Mucosa of descending colon (tissue), 3 donors: ENCODE measurements around the gene MAGI2. TPM values are rescaled to one million over a fixed set of nuclear protein-coding genes. Genes with fewer than 3 reads are reported as not detected.

Experiments used
- ATAC-seq: fragments of 200-7000 bp; cut with Tn5 transposase; one replicate; pipeline ENCODE4 v1.9.1; 2020; ENCODE audit warnings: mild to moderate bottlenecking, moderate library complexity
- DNase-seq, 3 donors: peaks; one replicate each; pipeline ENCODE4 v3.0.0-alpha.2; 2020
- H3K36me3 ChIP-seq: fragments of 200-600 bp; one replicate; pipeline ENCODE4 v1.8.0; 2021; ENCODE audit warnings: low read depth, mild to moderate bottlenecking
- H3K4me1 ChIP-seq: fragments of 200-600 bp; one replicate; pipeline ENCODE4 v1.8.0; 2021; ENCODE audit warnings: low read depth, mild to moderate bottlenecking
- H3K4me3 ChIP-seq: fragments of 200-600 bp; one replicate; pipeline ENCODE4 v1.8.0; 2021; ENCODE audit warnings: mild to moderate bottlenecking
- H3K9me3 ChIP-seq: fragments of 200-600 bp; one replicate; pipeline ENCODE4 v1.8.0; 2021; ENCODE audit warnings: mild to moderate bottlenecking
- CTCF ChIP-seq: fragments of 200-600 bp; IDR thresholded peaks from one replicate; pipeline ENCODE4 v1.8.0; 2022; ENCODE audit warnings: antibody characterized with exemption, mild to moderate bottlenecking
- intact Hi-C, 2 donors: fragments of 100-400 bp; cut with DNase I in 1 of 2; cut with micrococcal nuclease in 1 of 2; formaldehyde crosslinking; loops; one replicate each; pipeline versions ENCODE4 v1.11.0 to v1.11.1; 2022; cut with DNase I, micrococcal nuclease
- total RNA-seq, 3 donors: library from RNA; stranded (reverse); fragmentation: NEBNext Ultra II Directional in 2 of 3; extraction: Animal tissue kit (Norgen Biotek cat#: 25700) in 2 of 3; gene quantifications; one replicate each; pipeline versions ENCODE4 v1.2.1 to v1.2.4, GENCODE V29; 2021 to 2023
- donor health status: DM: no; HTN: no; CAD: no; lungs with moderate emphysema.
- donor health status: DM: no; HTN: no; CAD: no.
- donor health status: DM: no; HTN: yes; CAD: no.

MAGI2 gene
- total RNA-seq, 3 donors from 2014 or later, result 1.9 to 14.5 (median 2.7) TPM

- Histone ChIP-seq H3K4me3 (no peak overlapping the region), H3K4me1 (no peaks in the 10 kb centered on the region), H3K36me3 (no peaks in the 10 kb centered on the region), H3K9me3 (no peaks in the 10 kb centered on the region)
- TF ChIP-seq CTCF, result no peak
- DNase-seq (no peak), ATAC-seq (no peak)
- intact Hi-C loops, result no loop called here
Measured at GRCh38 chr7:78634093-78634492, 819.4 kb downstream of the MAGI2 start.

GRCh38 chr7:78620920-78621319 is 832.5 kb downstream of the MAGI2 start:
- H3K9me3 ChIP-seq, result no peaks in the 10 kb centered on the region
- intact Hi-C loops, result no loop called here
- DNase-seq (peak in 1 of 3 donors; percentile 4), ATAC-seq (no peak)
- H3K36me3 ChIP-seq, result no peaks in the 10 kb centered on the region
- H3K4me3 ChIP-seq, result no peak overlapping the region
- no peaks in the 10 kb centered on the region for H3K4me1 ChIP-seq
- TF ChIP-seq CTCF, result no peak

- H3K4me3 ChIP-seq, result no peak overlapping the region
- no peak for TF ChIP-seq CTCF
- intact Hi-C loops, result no loop called here
- no peaks in the 10 kb centered on the region for H3K9me3 ChIP-seq
- H3K36me3 ChIP-seq, result no peaks in the 10 kb centered on the region
- no peak for ATAC-seq
- no peaks in the 10 kb centered on the region for H3K4me1 ChIP-seq
- DNase-seq, result no peak
Measured at GRCh38 chr7:78616539-78616938, 836.9 kb downstream of the MAGI2 start.

- no peak for DNase-seq
- H3K36me3 ChIP-seq, result no peaks in the 10 kb centered on the region
- no peaks in the 10 kb centered on the region for H3K9me3 ChIP-seq
- no peaks in the 10 kb centered on the region for H3K4me1 ChIP-seq
- intact Hi-C loops, result no loop called here
- ATAC-seq, result no peak
- TF ChIP-seq CTCF, result no peak
- H3K4me3 ChIP-seq, result no peak overlapping the region
Measured at GRCh38 chr7:78609281-78609680, 844.2 kb downstream of the MAGI2 start.

- H3K4me1 ChIP-seq, result no peaks in the 10 kb centered on the region
- no peak for TF ChIP-seq CTCF
- DNase-seq, result no peak
- no peak for ATAC-seq
- intact Hi-C loops, result no loop called here
- H3K36me3 ChIP-seq, result no peaks in the 10 kb centered on the region
- no peak overlapping the region for H3K4me3 ChIP-seq
- H3K9me3 ChIP-seq, result no peaks in the 10 kb centered on the region
Measured at GRCh38 chr7:78607099-78607498, 846.4 kb downstream of the MAGI2 start.

GRCh38 chr7:78605119-78605518 is 848.3 kb downstream of the MAGI2 start:
- Histone ChIP-seq H3K9me3 (no peaks in the 10 kb centered on the region), H3K4me1 (no peaks in the 10 kb centered on the region), H3K36me3 (no peaks in the 10 kb centered on the region), H3K4me3 (no peak overlapping the region)
- intact Hi-C loops, result no loop called here
- no peak for TF ChIP-seq CTCF
- ATAC-seq (no peak), DNase-seq (no peak)
